Lung (tissue), 12 donors: ENCODE data around the gene UGGT1. TPM values are rescaled to one million over a fixed set of nuclear protein-coding genes. Genes with fewer than 3 reads are reported as not detected.

Experiments used
- ATAC-seq: fragments of 200-7000 bp; cut with Tn5 transposase; one replicate; pipeline ENCODE4 v1.9.1; 2020; ENCODE audit warnings: moderate number of reproducible peaks; ENCODE audit not compliant: insufficient read depth, low FRiP score
- DNase-seq, 3 donors: peaks; one replicate each; pipeline ENCODE4 v3.0.0-alpha.2; 2013 to 2017
- H3K27ac ChIP-seq, 2 donors: one replicate each; pipeline ENCODE4 v1.5.1; 2013; ENCODE audit warnings: mild to moderate bottlenecking in 2 of 2, moderate library complexity in 2 of 2, control low read depth in 1 of 2, inconsistent platforms in 1 of 2, low read depth in 1 of 2, low read length in 1 of 2
- H3K27me3 ChIP-seq, 3 donors: one replicate each; pipeline ENCODE4 v1.5.1; 2013; ENCODE audit warnings: low read length in 2 of 3; ENCODE audit not compliant: control insufficient read depth in 3 of 3, insufficient read depth in 3 of 3
- H3K36me3 ChIP-seq, 4 donors: one replicate each; pipeline ENCODE4 v1.5.1; 2013; ENCODE audit warnings: low read length in 4 of 4, mild to moderate bottlenecking in 1 of 4, moderate library complexity in 1 of 4; ENCODE audit not compliant: control insufficient read depth in 4 of 4, insufficient read depth in 4 of 4
- H3K4me1 ChIP-seq, 5 donors: one replicate each; pipeline ENCODE4 v1.5.1; 2013; ENCODE audit warnings: low read length in 5 of 5, mild to moderate bottlenecking in 2 of 5, moderate library complexity in 1 of 5; ENCODE audit not compliant: control insufficient read depth in 5 of 5, insufficient read depth in 5 of 5
- H3K4me3 ChIP-seq: one replicate; pipeline ENCODE4 v1.5.1; 2013; ENCODE audit warnings: mild to moderate bottlenecking, control low read depth, moderate library complexity
- H3K9ac ChIP-seq, 2 donors: one replicate each; pipeline ENCODE4 v1.5.1; 2013; ENCODE audit warnings: low read length in 2 of 2, control low read depth in 1 of 2; ENCODE audit not compliant: insufficient read depth in 1 of 2
- H3K9me3 ChIP-seq, 4 donors: one replicate each; pipeline ENCODE4 v1.5.1; 2013; ENCODE audit warnings: low read length in 3 of 4, mild to moderate bottlenecking in 1 of 4, moderate library complexity in 1 of 4; ENCODE audit not compliant: control insufficient read depth in 4 of 4, insufficient read depth in 3 of 4
- WGBS, 2 donors: extraction: QIAGEN DNeasy Blood & Tissue Kit; methylation state at CpG; one replicate each; pipeline ENCODE4 v1.1.7; 2013; 5-methylcytosine and 5-hydroxymethylcytosine counted together
- polyA plus RNA-seq, 2 donors: library from polyadenylated mRNA; stranded (reverse); fragments of 200-250 nt; gene quantifications; one replicate each; pipeline ENCODE4 v1.2.1, GENCODE V29; 2013
- total RNA-seq, 2 donors: library from RNA; depleted of rRNA in 1 of 2; stranded (reverse); fragments of >200 nt in 1 of 2; gene quantifications; one replicate each; pipeline ENCODE4 v1.2.1, GENCODE V29; 2014 to 2021
- TF ChIP-seq, protein P1 (sequence below): IDR thresholded peaks from 2 replicates; pipeline ENCODE4 v1.5.1; 2012; ENCODE audit warnings: mild to moderate bottlenecking; ENCODE audit errors: control extremely low read depth, extremely low read depth
- donor health status: control.
- donor health status: control.
- donor health status: Bipolar disorder and iron deficiency.
- donor health status: healthy.
- donor health status: DM: yes; HTN: yes; CAD: no.

Gene UGGT1
- total and polyA plus RNA-seq, 4 donors: 9.4 to 57.7 (median 32.8) TPM

DNA sequence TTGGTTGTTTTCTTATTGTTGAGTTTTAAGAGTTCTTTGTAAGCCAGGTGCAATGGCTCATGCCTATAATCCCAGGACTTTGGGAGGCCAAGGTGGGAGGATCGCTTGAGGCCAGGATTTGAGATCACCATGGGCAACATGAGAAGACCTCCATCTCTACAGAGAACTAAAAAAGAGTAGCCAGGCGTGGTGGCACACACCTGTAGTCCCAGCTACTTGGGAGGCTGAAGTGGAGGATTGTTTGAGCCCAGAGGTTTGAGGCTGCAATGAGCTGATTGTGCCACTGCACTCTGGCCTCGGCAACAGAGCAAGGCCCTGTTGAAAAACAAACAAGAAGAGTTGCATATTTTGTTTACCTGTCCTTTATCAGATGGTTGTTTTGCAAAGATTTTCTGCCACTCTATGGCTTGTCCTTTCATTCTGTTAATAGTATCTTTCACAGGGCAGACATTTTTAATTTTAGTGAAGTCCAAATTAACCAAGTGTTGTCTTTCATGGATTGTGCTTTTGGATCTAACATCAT is 46.2 kb downstream of the UGGT1 start:
- WGBS, 2 donors: 96 to 98% methylated on average over 3 of the region's 3 CpGs
- no peak overlapping the region for H3K27ac ChIP-seq
- TF ChIP-seq, protein P1, sequence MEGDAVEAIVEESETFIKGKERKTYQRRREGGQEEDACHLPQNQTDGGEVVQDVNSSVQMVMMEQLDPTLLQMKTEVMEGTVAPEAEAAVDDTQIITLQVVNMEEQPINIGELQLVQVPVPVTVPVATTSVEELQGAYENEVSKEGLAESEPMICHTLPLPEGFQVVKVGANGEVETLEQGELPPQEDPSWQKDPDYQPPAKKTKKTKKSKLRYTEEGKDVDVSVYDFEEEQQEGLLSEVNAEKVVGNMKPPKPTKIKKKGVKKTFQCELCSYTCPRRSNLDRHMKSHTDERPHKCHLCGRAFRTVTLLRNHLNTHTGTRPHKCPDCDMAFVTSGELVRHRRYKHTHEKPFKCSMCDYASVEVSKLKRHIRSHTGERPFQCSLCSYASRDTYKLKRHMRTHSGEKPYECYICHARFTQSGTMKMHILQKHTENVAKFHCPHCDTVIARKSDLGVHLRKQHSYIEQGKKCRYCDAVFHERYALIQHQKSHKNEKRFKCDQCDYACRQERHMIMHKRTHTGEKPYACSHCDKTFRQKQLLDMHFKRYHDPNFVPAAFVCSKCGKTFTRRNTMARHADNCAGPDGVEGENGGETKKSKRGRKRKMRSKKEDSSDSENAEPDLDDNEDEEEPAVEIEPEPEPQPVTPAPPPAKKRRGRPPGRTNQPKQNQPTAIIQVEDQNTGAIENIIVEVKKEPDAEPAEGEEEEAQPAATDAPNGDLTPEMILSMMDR: no peak
- H3K27me3 ChIP-seq: no peaks in the 10 kb centered on the region
- H3K9ac ChIP-seq: no peak overlapping the region
- no peak for DNase-seq
- H3K4me3 ChIP-seq: no peak overlapping the region
- peaks cover 21 to 48% (median 38%) of the 10 kb centered on the region in 4 donors for H3K36me3 ChIP-seq
- H3K4me1 ChIP-seq: no peaks in the 10 kb centered on the region
- ATAC-seq: no peak
- peaks cover 0 to 5% (median 0%) of the 10 kb centered on the region in 4 donors for H3K9me3 ChIP-seq

DNA sequence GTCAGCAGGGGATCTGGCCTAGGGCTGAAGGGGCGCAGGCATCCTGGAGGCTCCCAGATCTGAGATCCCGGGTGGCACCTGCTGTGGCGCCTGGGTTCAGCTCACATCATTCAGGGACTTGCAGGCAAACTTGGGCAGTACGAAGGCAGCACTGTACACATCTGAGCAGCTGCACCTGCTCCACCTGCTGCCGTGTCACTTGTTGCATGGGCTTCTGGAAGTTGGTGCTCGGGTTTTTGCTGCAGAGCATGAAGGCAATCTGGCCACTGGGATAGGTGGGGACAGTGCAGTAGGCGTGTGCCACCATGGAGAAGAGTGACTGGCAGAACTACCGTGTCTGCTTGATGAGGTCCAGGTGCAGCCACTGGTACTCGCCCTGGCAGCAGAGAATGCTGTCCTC is 48.6 kb downstream of the UGGT1 start:
- ATAC-seq (no peak), DNase-seq (no peak)
- Histone ChIP-seq H3K4me1 (no peaks in the 10 kb centered on the region), H3K9me3 (peaks cover 0 to 5% (median 0%) of the 10 kb centered on the region in 4 donors), H3K9ac (no peak overlapping the region), H3K27ac (no peak overlapping the region), H3K36me3 (peaks cover 17 to 33% (median 26%) of the 10 kb centered on the region in 4 donors), H3K4me3 (no peak overlapping the region), H3K27me3 (no peaks in the 10 kb centered on the region)
- TF ChIP-seq, protein P1: no peak
- WGBS, 2 donors: 97 to 98% methylated on average over 9 of the region's 9 CpGs

DNA sequence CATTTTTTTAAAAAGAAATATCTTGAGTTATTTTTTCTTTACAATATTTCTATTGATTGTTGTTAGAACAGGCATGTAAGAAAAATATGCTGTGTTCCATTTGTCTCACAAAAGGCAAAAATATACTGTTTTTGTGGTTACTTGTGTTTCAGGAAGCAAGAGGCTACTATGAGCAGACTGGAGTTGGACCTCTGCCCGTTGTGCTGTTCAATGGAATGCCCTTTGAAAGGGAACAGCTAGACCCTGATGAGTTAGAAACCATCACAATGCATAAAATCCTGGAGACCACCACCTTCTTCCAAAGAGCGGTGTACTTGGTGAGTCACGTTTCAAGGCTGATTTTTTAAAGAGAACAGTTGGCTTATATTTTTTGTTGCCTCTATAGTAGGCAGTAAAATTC is 54.7 kb downstream of the UGGT1 start:
- no peak overlapping the region for H3K27ac ChIP-seq
- H3K27me3 ChIP-seq: no peaks in the 10 kb centered on the region
- peaks cover 0 to 32% (median 19%) of the 10 kb centered on the region in 4 donors for H3K36me3 ChIP-seq
- H3K4me3 ChIP-seq: no peak overlapping the region
- DNase-seq (peak in 1 of 3 donors; percentile 14), ATAC-seq (no peak)
- no peaks in the 10 kb centered on the region for H3K9me3 ChIP-seq
- H3K9ac ChIP-seq: no peak overlapping the region
- TF ChIP-seq, protein P1: no peak
- H3K4me1 ChIP-seq: no peaks in the 10 kb centered on the region
- 94 to 96% methylated on average over 3 of the region's 3 CpGs for WGBS, 2 donors

DNA sequence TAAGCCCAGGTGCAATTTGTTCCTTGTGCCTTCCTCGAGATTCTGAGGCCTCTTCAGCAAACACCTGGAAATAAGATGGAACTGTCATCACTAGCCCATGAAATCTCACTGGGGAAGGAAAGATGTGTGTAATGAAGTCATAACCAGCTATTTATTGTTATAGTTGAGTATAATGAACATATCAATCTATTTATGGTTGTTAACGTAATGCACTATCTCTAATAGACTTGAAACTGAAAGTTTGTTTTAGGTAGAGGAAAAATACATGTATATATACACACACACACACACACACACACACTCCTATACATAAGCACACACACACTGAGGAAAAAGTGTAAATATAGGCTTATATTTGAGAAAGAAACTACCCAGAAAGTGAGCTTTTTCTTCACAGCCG is 62.8 kb downstream of the UGGT1 start:
- TF ChIP-seq, protein P1: no peak
- H3K9me3 ChIP-seq: no peaks in the 10 kb centered on the region
- H3K4me3 ChIP-seq: no peak overlapping the region
- H3K36me3 ChIP-seq: peaks cover 14 to 22% (median 15%) of the 10 kb centered on the region in 4 donors
- peak overlapping the region in 1 of 2 donors; percentile 40 for H3K27ac ChIP-seq
- H3K27me3 ChIP-seq: no peaks in the 10 kb centered on the region
- 93 to 94% methylated on average over 3 of the region's 3 CpGs for WGBS, 2 donors
- peaks cover 0 to 8% (median 0%) of the 10 kb centered on the region in 5 donors for H3K4me1 ChIP-seq
- DNase-seq (no peak), ATAC-seq (no peak)
- H3K9ac ChIP-seq: no peak overlapping the region
